ENCODE data around the gene TNFRSF18. TPM values are rescaled to one million over a fixed set of nuclear protein-coding genes. Genes with fewer than 3 reads are reported as not detected.

The TNFRSF18 gene
- total and polyA plus RNA-seq, 2 experiments from 2014 or later, result 1.1 to 1.5 TPM

DNA sequence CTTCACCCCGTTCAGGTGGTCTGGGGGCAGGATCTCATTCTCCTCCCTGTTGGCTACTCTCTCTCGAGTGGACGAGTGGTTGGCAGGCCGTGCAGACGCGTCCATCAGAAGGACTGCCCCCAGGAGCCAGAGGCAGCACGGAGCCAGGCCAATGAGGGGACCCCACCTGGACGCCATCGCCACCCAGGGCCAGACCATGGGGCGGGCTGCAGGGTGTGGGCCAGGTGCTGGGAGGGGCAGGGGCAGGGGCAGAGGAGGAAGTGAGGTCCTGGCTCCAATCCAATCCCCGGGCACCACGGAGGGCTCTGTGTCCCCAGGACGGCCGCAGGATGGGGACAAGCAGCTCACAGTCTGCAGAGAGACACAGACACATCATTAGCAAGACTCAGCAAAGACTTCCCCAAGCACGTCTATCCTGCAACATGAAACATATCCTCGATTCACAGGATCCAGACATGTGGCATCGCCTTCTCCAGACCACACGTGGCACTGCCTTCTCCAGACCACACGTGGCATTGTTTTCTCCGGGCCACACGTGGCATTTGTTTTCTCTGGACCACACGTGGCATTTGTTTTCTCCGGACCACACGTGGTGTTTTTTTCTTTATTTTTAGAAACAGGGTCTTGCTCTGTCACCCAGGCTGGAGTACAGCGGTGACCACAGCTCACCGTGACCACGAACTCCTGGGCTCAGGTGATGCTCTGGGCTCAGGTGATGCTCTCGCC lies 22.4 kb upstream of the TNFRSF18 start:
- TF ChIP-seq CREB1 (CRISPR knock-in tag; IDR thresholded peaks at IDR 0.05; ENCODE audit: low read depth), result no peak
- TF ChIP-seq POLR2AphosphoS5 (IDR thresholded peaks at IDR 0.05; ENCODE audit: low read depth), result no peak
- TF ChIP-seq, protein P1, sequence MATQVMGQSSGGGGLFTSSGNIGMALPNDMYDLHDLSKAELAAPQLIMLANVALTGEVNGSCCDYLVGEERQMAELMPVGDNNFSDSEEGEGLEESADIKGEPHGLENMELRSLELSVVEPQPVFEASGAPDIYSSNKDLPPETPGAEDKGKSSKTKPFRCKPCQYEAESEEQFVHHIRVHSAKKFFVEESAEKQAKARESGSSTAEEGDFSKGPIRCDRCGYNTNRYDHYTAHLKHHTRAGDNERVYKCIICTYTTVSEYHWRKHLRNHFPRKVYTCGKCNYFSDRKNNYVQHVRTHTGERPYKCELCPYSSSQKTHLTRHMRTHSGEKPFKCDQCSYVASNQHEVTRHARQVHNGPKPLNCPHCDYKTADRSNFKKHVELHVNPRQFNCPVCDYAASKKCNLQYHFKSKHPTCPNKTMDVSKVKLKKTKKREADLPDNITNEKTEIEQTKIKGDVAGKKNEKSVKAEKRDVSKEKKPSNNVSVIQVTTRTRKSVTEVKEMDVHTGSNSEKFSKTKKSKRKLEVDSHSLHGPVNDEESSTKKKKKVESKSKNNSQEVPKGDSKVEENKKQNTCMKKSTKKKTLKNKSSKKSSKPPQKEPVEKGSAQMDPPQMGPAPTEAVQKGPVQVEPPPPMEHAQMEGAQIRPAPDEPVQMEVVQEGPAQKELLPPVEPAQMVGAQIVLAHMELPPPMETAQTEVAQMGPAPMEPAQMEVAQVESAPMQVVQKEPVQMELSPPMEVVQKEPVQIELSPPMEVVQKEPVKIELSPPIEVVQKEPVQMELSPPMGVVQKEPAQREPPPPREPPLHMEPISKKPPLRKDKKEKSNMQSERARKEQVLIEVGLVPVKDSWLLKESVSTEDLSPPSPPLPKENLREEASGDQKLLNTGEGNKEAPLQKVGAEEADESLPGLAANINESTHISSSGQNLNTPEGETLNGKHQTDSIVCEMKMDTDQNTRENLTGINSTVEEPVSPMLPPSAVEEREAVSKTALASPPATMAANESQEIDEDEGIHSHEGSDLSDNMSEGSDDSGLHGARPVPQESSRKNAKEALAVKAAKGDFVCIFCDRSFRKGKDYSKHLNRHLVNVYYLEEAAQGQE (IDR thresholded peaks at IDR 0.05; ENCODE audit: unreplicated experiment), result no peak
- no peak for TF ChIP-seq JUNB (IDR thresholded peaks at IDR 0.05; ENCODE audit: unreplicated experiment)
- no peak for TF ChIP-seq EZH2 (IDR thresholded peaks at IDR 0.05; ENCODE audit: low read depth, unreplicated experiment)
- TF ChIP-seq ZNF331 (CRISPR knock-in tag; IDR thresholded peaks at IDR 0.05; ENCODE audit: low read depth), result no peak
- TF ChIP-seq, protein P2, sequence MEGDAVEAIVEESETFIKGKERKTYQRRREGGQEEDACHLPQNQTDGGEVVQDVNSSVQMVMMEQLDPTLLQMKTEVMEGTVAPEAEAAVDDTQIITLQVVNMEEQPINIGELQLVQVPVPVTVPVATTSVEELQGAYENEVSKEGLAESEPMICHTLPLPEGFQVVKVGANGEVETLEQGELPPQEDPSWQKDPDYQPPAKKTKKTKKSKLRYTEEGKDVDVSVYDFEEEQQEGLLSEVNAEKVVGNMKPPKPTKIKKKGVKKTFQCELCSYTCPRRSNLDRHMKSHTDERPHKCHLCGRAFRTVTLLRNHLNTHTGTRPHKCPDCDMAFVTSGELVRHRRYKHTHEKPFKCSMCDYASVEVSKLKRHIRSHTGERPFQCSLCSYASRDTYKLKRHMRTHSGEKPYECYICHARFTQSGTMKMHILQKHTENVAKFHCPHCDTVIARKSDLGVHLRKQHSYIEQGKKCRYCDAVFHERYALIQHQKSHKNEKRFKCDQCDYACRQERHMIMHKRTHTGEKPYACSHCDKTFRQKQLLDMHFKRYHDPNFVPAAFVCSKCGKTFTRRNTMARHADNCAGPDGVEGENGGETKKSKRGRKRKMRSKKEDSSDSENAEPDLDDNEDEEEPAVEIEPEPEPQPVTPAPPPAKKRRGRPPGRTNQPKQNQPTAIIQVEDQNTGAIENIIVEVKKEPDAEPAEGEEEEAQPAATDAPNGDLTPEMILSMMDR (conservative IDR thresholded peaks at IDR 0.05; ENCODE audit: low read depth in 2 of 2), result no peak
- no peak for TF ChIP-seq NANOG (IDR thresholded peaks at IDR 0.05; ENCODE audit: borderline replicate concordance)
- TF ChIP-seq, protein P3, sequence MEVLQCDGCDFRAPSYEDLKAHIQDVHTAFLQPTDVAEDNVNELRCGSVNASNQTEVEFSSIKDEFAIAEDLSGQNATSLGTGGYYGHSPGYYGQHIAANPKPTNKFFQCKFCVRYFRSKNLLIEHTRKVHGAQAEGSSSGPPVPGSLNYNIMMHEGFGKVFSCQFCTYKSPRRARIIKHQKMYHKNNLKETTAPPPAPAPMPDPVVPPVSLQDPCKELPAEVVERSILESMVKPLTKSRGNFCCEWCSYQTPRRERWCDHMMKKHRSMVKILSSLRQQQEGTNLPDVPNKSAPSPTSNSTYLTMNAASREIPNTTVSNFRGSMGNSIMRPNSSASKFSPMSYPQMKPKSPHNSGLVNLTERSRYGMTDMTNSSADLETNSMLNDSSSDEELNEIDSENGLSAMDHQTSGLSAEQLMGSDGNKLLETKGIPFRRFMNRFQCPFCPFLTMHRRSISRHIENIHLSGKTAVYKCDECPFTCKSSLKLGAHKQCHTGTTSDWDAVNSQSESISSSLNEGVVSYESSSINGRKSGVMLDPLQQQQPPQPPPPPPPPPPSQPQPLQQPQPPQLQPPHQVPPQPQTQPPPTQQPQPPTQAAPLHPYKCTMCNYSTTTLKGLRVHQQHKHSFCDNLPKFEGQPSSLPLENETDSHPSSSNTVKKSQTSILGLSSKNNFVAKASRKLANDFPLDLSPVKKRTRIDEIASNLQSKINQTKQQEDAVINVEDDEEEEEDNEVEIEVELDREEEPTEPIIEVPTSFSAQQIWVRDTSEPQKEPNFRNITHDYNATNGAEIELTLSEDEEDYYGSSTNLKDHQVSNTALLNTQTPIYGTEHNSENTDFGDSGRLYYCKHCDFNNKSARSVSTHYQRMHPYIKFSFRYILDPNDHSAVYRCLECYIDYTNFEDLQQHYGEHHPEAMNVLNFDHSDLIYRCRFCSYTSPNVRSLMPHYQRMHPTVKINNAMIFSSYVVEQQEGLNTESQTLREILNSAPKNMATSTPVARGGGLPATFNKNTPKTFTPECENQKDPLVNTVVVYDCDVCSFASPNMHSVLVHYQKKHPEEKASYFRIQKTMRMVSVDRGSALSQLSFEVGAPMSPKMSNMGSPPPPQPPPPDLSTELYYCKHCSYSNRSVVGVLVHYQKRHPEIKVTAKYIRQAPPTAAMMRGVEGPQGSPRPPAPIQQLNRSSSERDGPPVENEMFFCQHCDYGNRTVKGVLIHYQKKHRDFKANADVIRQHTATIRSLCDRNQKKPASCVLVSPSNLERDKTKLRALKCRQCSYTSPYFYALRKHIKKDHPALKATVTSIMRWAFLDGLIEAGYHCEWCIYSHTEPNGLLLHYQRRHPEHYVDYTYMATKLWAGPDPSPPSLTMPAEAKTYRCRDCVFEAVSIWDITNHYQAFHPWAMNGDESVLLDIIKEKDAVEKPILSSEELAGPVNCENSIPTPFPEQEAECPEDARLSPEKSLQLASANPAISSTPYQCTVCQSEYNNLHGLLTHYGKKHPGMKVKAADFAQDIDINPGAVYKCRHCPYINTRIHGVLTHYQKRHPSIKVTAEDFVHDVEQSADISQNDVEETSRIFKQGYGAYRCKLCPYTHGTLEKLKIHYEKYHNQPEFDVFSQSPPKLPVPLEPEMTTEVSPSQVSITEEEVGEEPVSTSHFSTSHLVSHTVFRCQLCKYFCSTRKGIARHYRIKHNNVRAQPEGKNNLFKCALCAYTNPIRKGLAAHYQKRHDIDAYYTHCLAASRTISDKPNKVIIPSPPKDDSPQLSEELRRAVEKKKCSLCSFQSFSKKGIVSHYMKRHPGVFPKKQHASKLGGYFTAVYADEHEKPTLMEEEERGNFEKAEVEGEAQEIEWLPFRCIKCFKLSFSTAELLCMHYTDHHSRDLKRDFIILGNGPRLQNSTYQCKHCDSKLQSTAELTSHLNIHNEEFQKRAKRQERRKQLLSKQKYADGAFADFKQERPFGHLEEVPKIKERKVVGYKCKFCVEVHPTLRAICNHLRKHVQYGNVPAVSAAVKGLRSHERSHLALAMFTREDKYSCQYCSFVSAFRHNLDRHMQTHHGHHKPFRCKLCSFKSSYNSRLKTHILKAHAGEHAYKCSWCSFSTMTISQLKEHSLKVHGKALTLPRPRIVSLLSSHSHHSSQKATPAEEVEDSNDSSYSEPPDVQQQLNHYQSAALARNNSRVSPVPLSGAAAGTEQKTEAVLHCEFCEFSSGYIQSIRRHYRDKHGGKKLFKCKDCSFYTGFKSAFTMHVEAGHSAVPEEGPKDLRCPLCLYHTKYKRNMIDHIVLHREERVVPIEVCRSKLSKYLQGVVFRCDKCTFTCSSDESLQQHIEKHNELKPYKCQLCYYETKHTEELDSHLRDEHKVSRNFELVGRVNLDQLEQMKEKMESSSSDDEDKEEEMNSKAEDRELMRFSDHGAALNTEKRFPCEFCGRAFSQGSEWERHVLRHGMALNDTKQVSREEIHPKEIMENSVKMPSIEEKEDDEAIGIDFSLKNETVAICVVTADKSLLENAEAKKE (CRISPR knock-in tag; IDR thresholded peaks at IDR 0.05), result no peak
- TF ChIP-seq EZH2phosphoT487 (IDR thresholded peaks at IDR 0.05; ENCODE audit: unreplicated experiment), result no peak
- TF ChIP-seq, protein P4, sequence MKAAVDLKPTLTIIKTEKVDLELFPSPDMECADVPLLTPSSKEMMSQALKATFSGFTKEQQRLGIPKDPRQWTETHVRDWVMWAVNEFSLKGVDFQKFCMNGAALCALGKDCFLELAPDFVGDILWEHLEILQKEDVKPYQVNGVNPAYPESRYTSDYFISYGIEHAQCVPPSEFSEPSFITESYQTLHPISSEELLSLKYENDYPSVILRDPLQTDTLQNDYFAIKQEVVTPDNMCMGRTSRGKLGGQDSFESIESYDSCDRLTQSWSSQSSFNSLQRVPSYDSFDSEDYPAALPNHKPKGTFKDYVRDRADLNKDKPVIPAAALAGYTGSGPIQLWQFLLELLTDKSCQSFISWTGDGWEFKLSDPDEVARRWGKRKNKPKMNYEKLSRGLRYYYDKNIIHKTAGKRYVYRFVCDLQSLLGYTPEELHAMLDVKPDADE (IDR thresholded peaks at IDR 0.05), result no peak
- no peak for TF ChIP-seq ZNF114 (CRISPR knock-in tag; IDR thresholded peaks at IDR 0.05)
- TF ChIP-seq STAT1 (IDR thresholded peaks at IDR 0.05; ENCODE audit: unreplicated experiment), result no peak
- H3K36me3 ChIP-seq (ENCODE audit: insufficient read depth), result no peaks in the 10 kb centered on the region
- no peak overlapping the region for H3K27ac ChIP-seq (ENCODE audit: low read depth)
- H2AFZ ChIP-seq, result no peak overlapping the region
- peaks cover 5% of the 10 kb centered on the region for H3K9me3 Mint-ChIP-seq
- no peak overlapping the region for H3K27ac Mint-ChIP-seq
- peaks cover 14% of the 10 kb centered on the region for H3K27me3 Mint-ChIP-seq (ENCODE audit: insufficient read depth, low read depth, poor library complexity)
- DNase-seq (ENCODE audit: low spot score) (no peak), ATAC-seq (no peak)
- peaks cover 8% of the 10 kb centered on the region for H4K20me1 ChIP-seq (replicated peaks; ENCODE audit: insufficient read depth)
- H3K4me1 ChIP-seq (ENCODE audit: insufficient read depth), result peaks cover 6% of the 10 kb centered on the region
- H3K27me3 ChIP-seq (ENCODE audit: insufficient read depth), result no peaks in the 10 kb centered on the region
- no peaks in the 10 kb centered on the region for H3K9me2 ChIP-seq (ENCODE audit: insufficient read depth)
- no peak overlapping the region for H3K4me3 ChIP-seq
- H3K4me2 ChIP-seq, result no peak overlapping the region
- H3K36me3 Mint-ChIP-seq (ENCODE audit: low read depth), result peaks cover 24% of the 10 kb centered on the region
- H3K79me2 ChIP-seq (replicated peaks; ENCODE audit: insufficient read depth), result peaks cover 35% of the 10 kb centered on the region
- peaks cover 8% of the 10 kb centered on the region; the same call in 1 of the 2 replicates for H3F3A ChIP-seq (replicated peaks; ENCODE audit: low read depth)
- H3K4me1 Mint-ChIP-seq, result peaks cover 12% of the 10 kb centered on the region
- H3K4me3 Mint-ChIP-seq, result no peak overlapping the region
